OCI-LY7 (cell line): ENCODE measurements around the gene ZNF407. TPM values are rescaled to one million over a fixed set of nuclear protein-coding genes. Genes with fewer than 3 reads are reported as not detected.

ENCODE experiments used
- BruUV-seq: library from RNA; stranded (reverse); fragments of 400-500 nt; replicated peaks from 2 replicates; lab custom pipeline; 2021; lab: Mats Ljungman, UMichigan
- CTCF ChIA-PET: fragments of 300-600 bp; sonication (Branson Sonifier 250); formaldehyde crosslinking; loops from one replicate; lab custom pipeline; 2022; ENCODE audit warnings: antibody characterized with exemption; ENCODE audit not compliant: unreplicated experiment; lab: Charles Lee
- POLR2A ChIA-PET: fragments of 300-600 bp; sonication (Branson Sonifier 250); formaldehyde crosslinking; loops from one replicate; lab custom pipeline; 2022; ENCODE audit warnings: antibody characterized with exemption; lab: Charles Lee
- DNase-seq: peaks from one replicate; pipeline ENCODE4 v3.0.0-alpha.2; 2015; ENCODE audit warnings: low spot score
- H2AFZ ChIP-seq: fragments of 200-600 bp; sonication (generic), shearing (Covaris generic); 2 replicates; pipeline ENCODE4 v1.6.1; 2014; ENCODE audit warnings: mild to moderate bottlenecking, antibody characterized with exemption, low read length, moderate library complexity
- H3K27ac ChIP-seq: fragments of 200-600 bp; sonication (generic); 2 replicates; pipeline ENCODE4 v1.5.1; 2014; ENCODE audit warnings: mixed run types, low read depth, mild to moderate bottlenecking, moderate library complexity, low read length, inconsistent platforms; ENCODE audit not compliant: poor library complexity, severe bottlenecking
- H3K36me3 ChIP-seq: fragments of 200-600 bp; sonication (generic); 2 replicates; pipeline ENCODE4 v1.6.1; 2014; ENCODE audit warnings: mild to moderate bottlenecking, antibody characterized with exemption, low read length, moderate library complexity, mixed read lengths; ENCODE audit not compliant: insufficient read depth
- H3K4me1 ChIP-seq: fragments of 200-600 bp; sonication (generic); 2 replicates; pipeline ENCODE4 v1.5.1; 2014; ENCODE audit warnings: mild to moderate bottlenecking, low read length; ENCODE audit not compliant: insufficient read depth, poor library complexity, severe bottlenecking
- H3K4me2 ChIP-seq: fragments of 200-600 bp; sonication (generic); 2 replicates; pipeline ENCODE4 v1.6.1; 2014; ENCODE audit warnings: mild to moderate bottlenecking, low read length
- H3K4me3 ChIP-seq: fragments of 200-600 bp; sonication (generic); 2 replicates; pipeline ENCODE4 v1.5.1; 2014; ENCODE audit warnings: mild to moderate bottlenecking, low read depth, low read length; ENCODE audit not compliant: poor library complexity, severe bottlenecking
- H3K79me2 ChIP-seq: fragments of 200-600 bp; sonication (generic); 2 replicates; pipeline ENCODE4 v1.6.1; 2016; ENCODE audit warnings: low read depth, mild to moderate bottlenecking, low read length, moderate library complexity, mixed read lengths; ENCODE audit not compliant: insufficient read depth
- H3K9me2 ChIP-seq: fragments of 200-600 bp; sonication (generic); 2 replicates; pipeline ENCODE4 v1.6.1; 2016; ENCODE audit warnings: mild to moderate bottlenecking, low read length, mixed read lengths; ENCODE audit not compliant: insufficient read depth
- H3K9me3 ChIP-seq: fragments of 200-600 bp; sonication (generic); 2 replicates; pipeline ENCODE4 v1.6.1; 2014; ENCODE audit warnings: mild to moderate bottlenecking, mixed run types, low read length, mixed read lengths
- H4K20me1 ChIP-seq: fragments of 200-600 bp; sonication (generic); 2 replicates; pipeline ENCODE4 v1.6.1; 2014; ENCODE audit warnings: mild to moderate bottlenecking, antibody characterized with exemption, low read length, moderate library complexity, mixed read lengths; ENCODE audit not compliant: insufficient read depth
- CTCF ChIP-seq: fragments of 200-600 bp; sonication (generic); conservative IDR thresholded peaks from 2 replicates; pipeline ENCODE4 v1.5.1; 2014; ENCODE audit warnings: mild to moderate bottlenecking, antibody characterized with exemption, low read length, moderate library complexity, mixed read lengths
- EZH2phosphoT487 ChIP-seq: fragments of 200-600 bp; sonication (generic); IDR thresholded peaks from 2 replicates; pipeline ENCODE4 v1.6.1; 2018; ENCODE audit warnings: low read depth, borderline replicate concordance, mild to moderate bottlenecking, mixed run types, antibody characterized with exemption, low read length, moderate library complexity, mixed read lengths
- intact Hi-C: fragments of 100-400 bp; cut with micrococcal nuclease; formaldehyde crosslinking; loops from one replicate; pipeline ENCODE4 v1.10.0; 2022; ENCODE audit not compliant: unreplicated experiment
- total RNA-seq, 2 experiments: library from RNA; depleted of rRNA in 1 of 2; stranded (reverse); fragments of >200 nt in 1 of 2; shearing (Covaris generic) in 1 of 2; gene quantifications; 2 replicates each; pipeline ENCODE4 v1.2.3, GENCODE V29; 2014 to 2022

The ZNF407 gene
- total RNA-seq, 2 experiments from 2014 or later, result 8.9 to 11.9 TPM

- no peak for DNase-seq
- H3K4me1 ChIP-seq, result peaks cover 8% of the 10 kb centered on the region
- H3K9me3 ChIP-seq, result no peaks in the 10 kb centered on the region
- no peaks in the 10 kb centered on the region for H3K36me3 ChIP-seq
- POLR2A ChIA-PET, result no interaction called here
- H2AFZ ChIP-seq, result no peak overlapping the region
- TF ChIP-seq CTCF (no peak), EZH2phosphoT487 (no peak)
- 0 out of 2 replicates have a peak, but pooled peaks cover 4% of the 10 kb centered on the region for H4K20me1 ChIP-seq
- H3K4me3 ChIP-seq, result no peak overlapping the region
- BruUV-seq, result no TSS peak
- H3K4me2 ChIP-seq, result no peak overlapping the region
- intact Hi-C loops, result no loop called here
- H3K27ac ChIP-seq, result no peak overlapping the region
- CTCF ChIA-PET, result no interaction called here
- no peaks in the 10 kb centered on the region for H3K9me2 ChIP-seq
- H3K79me2 ChIP-seq, result 0 out of 2 replicates have a peak, but pooled peaks cover 3% of the 10 kb centered on the region
These were observed 18.8 kb downstream of the ZNF407 start for GRCh38 chr18:74616494-74616893.

GRCh38 chr18:74617486-74617885 lies 19.8 kb downstream of the ZNF407 start:
- TF ChIP-seq CTCF (no peak), EZH2phosphoT487 (no peak)
- Histone ChIP-seq H3K9me2 (no peaks in the 10 kb centered on the region), H3K4me1 (peaks cover 8% of the 10 kb centered on the region), H4K20me1 (0 out of 2 replicates have a peak, but pooled peaks cover 4% of the 10 kb centered on the region), H3K4me3 (no peak overlapping the region), H3K4me2 (no peak overlapping the region), H2AFZ (no peak overlapping the region), H3K36me3 (no peaks in the 10 kb centered on the region), H3K9me3 (no peaks in the 10 kb centered on the region), H3K27ac (no peak overlapping the region), H3K79me2 (0 out of 2 replicates have a peak, but pooled peaks cover 3% of the 10 kb centered on the region)
- CTCF ChIA-PET, result no interaction called here
- no peak for DNase-seq
- intact Hi-C loops, result no loop called here
- POLR2A ChIA-PET, result no interaction called here
- no TSS peak for BruUV-seq

- intact Hi-C loops, result no loop called here
These were observed 24.4 kb downstream of the ZNF407 start for GRCh38 chr18:74622072-74622471.

More at GRCh38 chr18:74622072-74622471, 24.4 kb downstream of the ZNF407 start:
- no peak overlapping the region for H3K27ac ChIP-seq
- no peaks in the 10 kb centered on the region for H3K9me2 ChIP-seq
- no peaks in the 10 kb centered on the region for H3K36me3 ChIP-seq
- no TSS peak for BruUV-seq
- H3K4me2 ChIP-seq, result no peak overlapping the region
- H3K79me2 ChIP-seq, result 0 out of 2 replicates have a peak, but pooled peaks cover 3% of the 10 kb centered on the region
- no peak for DNase-seq
- ChIA-PET POLR2A (no interaction called here), CTCF (no interaction called here)
- no peak for TF ChIP-seq EZH2phosphoT487
- no peak for TF ChIP-seq CTCF
- no peaks in the 10 kb centered on the region for H3K4me1 ChIP-seq
- no peaks in the 10 kb centered on the region; the same call in 1 of the 2 replicates for H4K20me1 ChIP-seq
- no peak overlapping the region for H3K4me3 ChIP-seq
- no peak overlapping the region for H2AFZ ChIP-seq
- H3K9me3 ChIP-seq, result no peaks in the 10 kb centered on the region
